Activated gamma-delta T cell treated with anti-CD3 and anti-CD28 coated beads, Interleukin-2, amount 50 U/mL, for 16 hours (primary cell): ENCODE results near the gene POLE3.
"Not testable (repeated sequence)": the region's sequence is repeated elsewhere in the genome, so short reads cannot be mapped to it uniquely, and the experiment has no call there.

ENCODE experiments used
- DNase-seq: peaks from one replicate; pipeline ENCODE4 v3.0.0-alpha.2; 2020; ENCODE audit warnings: low read depth

The POLE3 gene

GRCh38 chr9:113410207-113410864, at the start of gene POLE3, which contains the start of gene C9orf43:
Gene POLE3 (minus strand): TSS chr9:113410675. CDS start chr9:113410293, 382 bp downstream.
Gene C9orf43 (plus strand): TSS chr9:113410747. CDS start chr9:113413494, 2,747 bp downstream.
- peak; percentile 91 for DNase-seq

- DNase-seq = no peak
Measured at GRCh38 chr9:113456235-113456634, 45.8 kb upstream of the POLE3 start.

GRCh38 chr9:113454914-113455761, 44.7 kb upstream of the POLE3 start:
- DNase-seq = no peak

GRCh38 chr9:113452113-113452605, 41.7 kb upstream of the POLE3 start:
- DNase-seq = no peak

GRCh38 chr9:113449376-113449775, 38.9 kb upstream of the POLE3 start:
- no peak for DNase-seq

GRCh38 chr9:113446323-113446740, 35.9 kb upstream of the POLE3 start:
- no peak for DNase-seq

- no peak for DNase-seq
Measured at GRCh38 chr9:113444736-113445135, 34.3 kb upstream of the POLE3 start.

GRCh38 chr9:113437716-113438115, 27.2 kb upstream of the POLE3 start:
- not testable (repeated sequence) for DNase-seq

- no peak for DNase-seq
Measured at GRCh38 chr9:113436728-113437515, 26.4 kb upstream of the POLE3 start.

- no peak for DNase-seq
Measured at GRCh38 chr9:113431191-113431590, 20.7 kb upstream of the POLE3 start.

GRCh38 chr9:113428062-113428615, 17.7 kb upstream of the POLE3 start:
- DNase-seq = no peak

GRCh38 chr9:113427629-113428028, 17.2 kb upstream of the POLE3 start:
- no peak for DNase-seq

GRCh38 chr9:113426701-113427100, 16.2 kb upstream of the POLE3 start:
- no peak for DNase-seq

- no peak for DNase-seq
Measured at GRCh38 chr9:113425072-113425471, 14.6 kb upstream of the POLE3 start.

GRCh38 chr9:113421726-113422125, 11.3 kb upstream of the POLE3 start:
- no peak for DNase-seq

- no peak for DNase-seq
Measured at GRCh38 chr9:113417370-113417769, 6.9 kb upstream of the POLE3 start.

GRCh38 chr9:113416149-113416721, 5.8 kb upstream of the POLE3 start:
- no peak for DNase-seq

GRCh38 chr9:113409883-113410206, 630 bp downstream of the POLE3 start:
- no peak for DNase-seq

GRCh38 chr9:113409481-113409880, 994 bp downstream of the POLE3 start:
- DNase-seq = no peak

- peak; percentile 35 for DNase-seq
Measured at GRCh38 chr9:113406873-113407511, 3.5 kb downstream of the POLE3 start.

- not testable (repeated sequence) for DNase-seq
Measured at GRCh38 chr9:113406353-113406752, 4.1 kb downstream of the POLE3 start.
